ENCODE data around the gene CDH4.
"Not testable (repeated sequence)": the region's sequence is repeated elsewhere in the genome, so short reads cannot be mapped to it uniquely, and the experiment has no call there.

Gene CDH4

GRCh38 chr20:61966492-61967244, 714.6 kb downstream of the CDH4 start:
- DNase-seq (ENCODE audit: low read depth) = no peak

GRCh38 chr20:61967300-61967699, 715.2 kb downstream of the CDH4 start:
- DNase-seq (ENCODE audit: low read depth) = no peak

- DNase-seq (ENCODE audit: low read depth) = no peak
Observed at GRCh38 chr20:61968036-61968810, 716.2 kb downstream of the CDH4 start.

- no peak for DNase-seq (ENCODE audit: low read depth)
Observed at GRCh38 chr20:61968932-61969331, 716.9 kb downstream of the CDH4 start.

GRCh38 chr20:61969806-61970205, 717.7 kb downstream of the CDH4 start:
- DNase-seq (ENCODE audit: low read depth) = no peak

- no peak for DNase-seq (ENCODE audit: low read depth)
Observed at GRCh38 chr20:61970357-61970756, 718.3 kb downstream of the CDH4 start.

GRCh38 chr20:61971595-61971994, 719.5 kb downstream of the CDH4 start:
- DNase-seq (ENCODE audit: low read depth) = not testable (repeated sequence)

- no peak for DNase-seq (ENCODE audit: low read depth)
Observed at GRCh38 chr20:61972636-61973508, 720.8 kb downstream of the CDH4 start.

- no peak for DNase-seq (ENCODE audit: low read depth)
Observed at GRCh38 chr20:61973515-61974356, 721.7 kb downstream of the CDH4 start.

GRCh38 chr20:61974357-61974665, 722.2 kb downstream of the CDH4 start:
- DNase-seq (ENCODE audit: low read depth) = no peak

- DNase-seq (ENCODE audit: low read depth) = no peak
Observed at GRCh38 chr20:61975407-61976129, 723.5 kb downstream of the CDH4 start.

GRCh38 chr20:61976263-61976643, 724.2 kb downstream of the CDH4 start:
- DNase-seq (ENCODE audit: low read depth) = no peak

GRCh38 chr20:61976644-61977418, 724.8 kb downstream of the CDH4 start:
- no peak for DNase-seq (ENCODE audit: low read depth)

- DNase-seq (ENCODE audit: low read depth) = no peak
Observed at GRCh38 chr20:61977419-61977786, 725.3 kb downstream of the CDH4 start.

GRCh38 chr20:61978491-61978890, 726.4 kb downstream of the CDH4 start:
- no peak for DNase-seq (ENCODE audit: low read depth)

GRCh38 chr20:61979090-61979489, 727.0 kb downstream of the CDH4 start:
- no peak for DNase-seq (ENCODE audit: low read depth)

- no peak for DNase-seq (ENCODE audit: low read depth)
Observed at GRCh38 chr20:61979701-61980635, 727.9 kb downstream of the CDH4 start.

- DNase-seq (ENCODE audit: low read depth) = no peak
Observed at GRCh38 chr20:61980647-61981583, 728.9 kb downstream of the CDH4 start.
